Upper lobe of left lung (tissue), 6 donors: ENCODE results near the gene CHAD. TPM values are rescaled to one million over a fixed set of nuclear protein-coding genes. Genes with fewer than 3 reads are reported as not detected.
"Not testable (repeated sequence)": the region's sequence is repeated elsewhere in the genome, so short reads cannot be mapped to it uniquely, and the experiment has no call there.

Source experiments
- ATAC-seq, 2 donors: fragments of 200-7000 bp; cut with Tn5 transposase; one replicate each; pipeline ENCODE4 v1.9.1; 2022; ENCODE audit warnings: mild to moderate bottlenecking in 2 of 2, moderate library complexity in 2 of 2; ENCODE audit not compliant: low FRiP score in 2 of 2
- DNase-seq, 2 donors: peaks; one replicate each; pipeline ENCODE4 v3.0.0-alpha.2; 2019 to 2020
- H3K27ac ChIP-seq, 4 donors: fragments of 200-600 bp; sonication (generic); one replicate each; pipeline ENCODE4 v1.5.1; 2016 to 2019
- H3K27me3 ChIP-seq, 4 donors: fragments of 200-600 bp; sonication (generic); one replicate each; pipeline ENCODE4 v1.5.1; 2017 to 2019
- H3K36me3 ChIP-seq, 4 donors: fragments of 200-600 bp; sonication (generic); one replicate each; pipeline ENCODE4 v1.5.1; 2016 to 2019
- H3K4me1 ChIP-seq, 4 donors: fragments of 200-600 bp; sonication (generic); one replicate each; pipeline ENCODE4 v1.5.1; 2018 to 2019
- H3K4me3 ChIP-seq, 4 donors: fragments of 200-600 bp; sonication (generic); one replicate each; pipeline ENCODE4 v1.5.1; 2017 to 2019; ENCODE audit warnings: mild to moderate bottlenecking in 2 of 4, moderate library complexity in 1 of 4
- H3K9me3 ChIP-seq, 4 donors: fragments of 200-600 bp; sonication (generic); one replicate each; pipeline ENCODE4 v1.5.1; 2018 to 2019
- CTCF ChIP-seq, 6 experiments: fragments of 450-650 bp in 4 of 6; fragments of 200-600 bp in 2 of 6; sonication (generic) in 2 of 6; IDR thresholded peaks; one replicate each; pipeline ENCODE4 v1.5.1; 2016 to 2019; ENCODE audit warnings: antibody characterized with exemption in 6 of 6
- EP300 ChIP-seq, 4 donors: sonication (generic); formaldehyde crosslinking; IDR thresholded peaks; one replicate each; pipeline ENCODE4 v1.5.1; 2017; ENCODE audit warnings: antibody characterized with exemption in 4 of 4, control low read depth in 2 of 4
- POLR2A ChIP-seq, 4 donors: fragments of 450-650 bp; IDR thresholded peaks; one replicate each; pipeline ENCODE4 v1.5.1; 2016 to 2017; ENCODE audit warnings: antibody characterized with exemption in 4 of 4, mild to moderate bottlenecking in 2 of 4
- POLR2AphosphoS5 ChIP-seq, 2 donors: sonication (generic); formaldehyde crosslinking; IDR thresholded peaks; one replicate each; pipeline ENCODE4 v1.5.1; 2017; ENCODE audit warnings: antibody characterized with exemption in 2 of 2
- WGBS, 2 donors: methylation state at CpG; one replicate each; pipeline ENCODE4 v1.1.5; 2017 to 2018; 5-methylcytosine and 5-hydroxymethylcytosine counted together
- total RNA-seq, 6 donors: library from RNA; depleted of rRNA in 4 of 6; stranded (reverse); fragments of >200 nt in 4 of 6; gene quantifications; one replicate each; pipeline versions ENCODE4 v1.1.0 to v1.2.1, GENCODE V29; 2016 to 2021
- donor health status: DM: no; HTN: no; CAD: no; lungs with moderate emphysema.
- donor health status: DM: no; HTN: yes; CAD: no; lungs with severe emphysema.

Gene CHAD
- total RNA-seq, 6 donors from 2014 or later, result 0.13 to 0.30 (median 0.21) TPM; not detected in 2

GRCh38 chr17:50423553-50424159 lies 45.0 kb downstream of the CHAD start:
- no peak overlapping the region for H3K4me3 ChIP-seq
- DNase-seq, result peak in 1 of 2 donors; percentile 83
- no peaks in the 10 kb centered on the region for H3K27me3 ChIP-seq
- WGBS, 2 donors, result 45 to 51% methylated on average over 6 of the region's 6 CpGs
- ATAC-seq, result peak in 1 of 2 donors; percentile 66
- no peaks in the 10 kb centered on the region for H3K36me3 ChIP-seq
- TF ChIP-seq POLR2A (IDR thresholded peaks at IDR 0.05) (no peak), CTCF (IDR thresholded peaks at IDR 0.05) (no peak), EP300 (IDR thresholded peaks at IDR 0.05) (no peak), POLR2AphosphoS5 (IDR thresholded peaks at IDR 0.05) (no peak)
- no peaks in the 10 kb centered on the region for H3K9me3 ChIP-seq
- H3K4me1 ChIP-seq, result peaks cover 33 to 73% (median 46%) of the 10 kb centered on the region in 4 donors
- H3K27ac ChIP-seq, result peak overlapping the region; percentile 32 to 86 (median 50)

- no peak for TF ChIP-seq EP300 (IDR thresholded peaks at IDR 0.05)
- no peak for TF ChIP-seq POLR2AphosphoS5 (IDR thresholded peaks at IDR 0.05)
- no peak for TF ChIP-seq POLR2A (IDR thresholded peaks at IDR 0.05)
- no peak for TF ChIP-seq CTCF (IDR thresholded peaks at IDR 0.05)
- H3K9me3 ChIP-seq, result no peaks in the 10 kb centered on the region
- peaks cover 31 to 64% (median 38%) of the 10 kb centered on the region in 4 donors for H3K4me1 ChIP-seq
Measured at GRCh38 chr17:50422738-50423137, 45.9 kb downstream of the CHAD start.

GRCh38 chr17:50421308-50422051 lies 47.2 kb downstream of the CHAD start:
- peak overlapping the region in 2 of 4 donors; percentile 33 to 36 for H3K4me3 ChIP-seq
- ATAC-seq (no peak), DNase-seq (no peak)
- peaks cover 22 to 51% (median 28%) of the 10 kb centered on the region in 4 donors for H3K4me1 ChIP-seq
- 40 to 42% methylated on average over 3 of the region's 3 CpGs for WGBS, 2 donors
- H3K27ac ChIP-seq, result peak overlapping the region; percentile 59 to 72 (median 64)
- H3K9me3 ChIP-seq, result no peaks in the 10 kb centered on the region
- H3K36me3 ChIP-seq, result no peaks in the 10 kb centered on the region
- H3K27me3 ChIP-seq, result no peaks in the 10 kb centered on the region
- TF ChIP-seq EP300 (IDR thresholded peaks at IDR 0.05), result no peak
- TF ChIP-seq POLR2AphosphoS5 (IDR thresholded peaks at IDR 0.05), result no peak
- TF ChIP-seq CTCF (IDR thresholded peaks at IDR 0.05), result no peak
- no peak for TF ChIP-seq POLR2A (IDR thresholded peaks at IDR 0.05)

More at GRCh38 chr17:50422738-50423137, 45.9 kb downstream of the CHAD start:
- Histone ChIP-seq H3K27me3 (no peaks in the 10 kb centered on the region), H3K27ac (no peak overlapping the region), H3K4me3 (no peak overlapping the region), H3K36me3 (no peaks in the 10 kb centered on the region)
- DNase-seq, result no peak
- whole genome bisulfite sequencing, 2 donors, result 87 to 95% methylated on average over 2 of the region's 2 CpGs
- no peak for ATAC-seq

- no peaks in the 10 kb centered on the region for H3K27me3 ChIP-seq
- ATAC-seq, result peak in 1 of 2 donors; percentile 56
- H3K27ac ChIP-seq, result peak overlapping the region in 3 of 4 donors; percentile 61 to 72 (median 68)
- TF ChIP-seq CTCF (IDR thresholded peaks at IDR 0.05) (no peak), POLR2AphosphoS5 (IDR thresholded peaks at IDR 0.05) (no peak), POLR2A (IDR thresholded peaks at IDR 0.05) (no peak), EP300 (IDR thresholded peaks at IDR 0.05) (no peak)
- H3K4me1 ChIP-seq, result peaks cover 20 to 44% (median 25%) of the 10 kb centered on the region in 4 donors
- DNase-seq, result no peak
- no peaks in the 10 kb centered on the region for H3K9me3 ChIP-seq
- no peak overlapping the region for H3K4me3 ChIP-seq
- no peaks in the 10 kb centered on the region for H3K36me3 ChIP-seq
- WGBS, 2 donors, result 86 to 87% methylated on average over 6 of the region's 6 CpGs
Measured at GRCh38 chr17:50420419-50421112, 48.1 kb downstream of the CHAD start.

GRCh38 chr17:50419577-50419976 lies 49.1 kb downstream of the CHAD start:
- H3K27ac ChIP-seq, ATAC-seq, H3K9me3 ChIP-seq, DNase-seq, H3K27me3 ChIP-seq, H3K36me3 ChIP-seq, H3K4me3 ChIP-seq: not testable (repeated sequence)
- H3K4me1 ChIP-seq, result peaks cover 13 to 35% (median 15%) of the 10 kb centered on the region in 4 donors
- 97 to 100% methylated on average over 4 to 10 of the region's 10 CpGs for WGBS, 2 donors
